ENCODE data around the gene NFASC.
A peak's percentile ranks its signal among the peaks of the same experiment; 100 is the strongest.

Gene NFASC

DNA sequence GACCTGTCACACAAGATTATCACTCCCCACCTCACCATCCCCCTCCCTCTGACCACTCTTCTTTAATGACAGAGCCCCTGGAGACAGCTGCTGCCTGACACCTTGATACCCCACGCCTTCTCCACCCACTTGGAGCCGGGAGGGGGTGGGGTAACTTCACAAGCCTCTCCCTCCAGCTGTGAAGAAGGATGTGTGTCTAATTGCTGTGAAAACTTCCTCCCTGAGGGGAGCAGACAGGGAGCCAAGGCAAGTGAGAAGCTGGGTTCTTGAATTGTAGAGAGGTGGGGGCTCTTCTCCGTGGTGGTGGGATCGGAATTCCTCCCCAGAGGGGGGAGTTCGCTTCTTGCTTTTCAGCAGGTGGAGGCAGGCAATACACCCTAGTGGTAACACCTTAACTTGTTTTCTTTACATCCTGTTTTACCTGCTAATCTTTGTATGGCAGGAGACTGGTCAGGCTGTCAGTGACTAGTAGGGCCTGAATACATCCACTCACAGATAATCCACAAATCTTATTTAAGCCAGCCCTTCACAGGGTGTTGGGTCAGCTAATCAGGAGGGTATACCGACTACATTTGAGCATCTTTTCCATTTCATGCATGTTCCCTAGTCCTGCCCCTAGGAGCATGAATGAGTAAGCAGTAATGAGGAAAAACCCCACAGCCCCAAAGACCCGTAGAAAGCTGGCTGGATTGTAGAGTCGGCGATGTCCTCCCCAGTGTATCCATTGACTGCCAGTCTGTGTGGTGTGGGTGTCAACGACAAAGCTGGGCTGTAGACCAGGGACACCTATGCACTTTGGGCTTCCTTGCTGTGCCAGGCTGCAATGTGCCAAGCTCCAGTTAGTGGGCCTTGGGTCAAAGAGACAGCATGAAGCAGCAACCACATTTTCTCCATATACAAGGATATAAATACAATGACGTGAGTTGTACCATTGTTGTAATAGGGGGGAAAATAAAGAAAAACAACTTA, 57.3 kb downstream of the NFASC start:
- no peak for DNase-seq (ENCODE audit: extremely low read depth in 1 of 2, low read depth in 1 of 2)

- no peak for DNase-seq (ENCODE audit: extremely low read depth in 1 of 2, low read depth in 1 of 2)
Observed at GRCh38 chr1:204928671-204929486, 58.2 kb downstream of the NFASC start.

GRCh38 chr1:204929487-204930154, 59.0 kb downstream of the NFASC start:
- no peak for DNase-seq (ENCODE audit: extremely low read depth in 1 of 2, low read depth in 1 of 2)

DNA sequence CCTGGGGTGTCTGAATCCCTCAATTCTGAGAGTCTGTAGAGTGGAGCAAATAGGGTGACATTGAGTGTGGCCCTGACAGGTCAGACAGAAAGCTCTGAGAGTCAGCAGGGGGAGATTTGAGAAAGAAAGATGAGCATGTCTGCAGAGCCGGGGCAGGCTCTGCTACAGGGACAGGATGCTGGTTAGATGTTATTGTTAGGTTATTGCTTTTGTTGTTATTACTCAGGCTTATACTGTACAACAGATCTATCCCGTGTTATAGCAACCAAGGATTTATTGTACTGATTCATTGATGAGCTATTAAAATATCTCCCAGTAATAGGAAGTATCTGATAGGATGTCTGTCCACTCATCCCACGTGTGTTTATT, 59.5 kb downstream of the NFASC start:
- DNase-seq (ENCODE audit: extremely low read depth in 1 of 2, low read depth in 1 of 2) = no peak

DNA sequence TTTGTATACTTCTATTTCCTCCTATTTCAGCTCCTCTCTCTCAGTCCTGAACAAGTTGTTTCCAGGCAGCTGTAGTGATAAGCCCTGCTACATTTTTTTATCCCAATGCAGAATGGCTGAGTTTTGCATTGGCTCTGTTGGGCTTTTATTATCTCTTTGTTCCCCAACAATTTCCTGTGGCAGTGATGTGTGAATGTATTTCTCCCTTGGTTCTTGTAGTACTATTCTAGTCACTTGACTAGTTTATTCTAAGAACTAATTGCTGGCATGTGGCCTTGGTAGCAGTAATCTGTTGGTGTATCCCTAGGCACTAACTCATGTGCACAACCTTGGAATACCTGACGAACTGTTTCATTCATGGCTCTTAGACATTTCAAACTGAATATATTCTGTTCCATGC, 60.7 kb downstream of the NFASC start:
- DNase-seq (ENCODE audit: extremely low read depth in 1 of 2, low read depth in 1 of 2) = no peak

- DNase-seq (ENCODE audit: extremely low read depth in 1 of 2, low read depth in 1 of 2) = no peak
Observed at GRCh38 chr1:204931768-204932572, 61.3 kb downstream of the NFASC start.

DNA sequence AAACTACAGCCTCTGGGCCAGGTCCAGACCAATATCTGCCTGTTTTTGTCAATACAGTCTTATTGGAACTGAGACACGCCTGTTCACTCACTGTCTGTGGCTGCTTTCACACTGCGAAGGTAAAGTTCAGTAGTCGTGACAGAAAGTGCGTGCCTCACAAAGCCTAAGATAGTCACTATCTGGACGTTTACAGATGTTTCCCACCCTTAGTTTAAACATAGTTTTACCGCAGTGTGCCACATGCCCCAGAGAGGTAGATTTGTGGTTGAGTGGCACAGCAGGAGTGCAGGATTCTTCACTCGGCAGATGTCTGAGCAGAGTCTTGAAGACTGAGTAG, 61.9 kb downstream of the NFASC start:
- DNase-seq (ENCODE audit: extremely low read depth in 1 of 2, low read depth in 1 of 2) = no peak

DNA sequence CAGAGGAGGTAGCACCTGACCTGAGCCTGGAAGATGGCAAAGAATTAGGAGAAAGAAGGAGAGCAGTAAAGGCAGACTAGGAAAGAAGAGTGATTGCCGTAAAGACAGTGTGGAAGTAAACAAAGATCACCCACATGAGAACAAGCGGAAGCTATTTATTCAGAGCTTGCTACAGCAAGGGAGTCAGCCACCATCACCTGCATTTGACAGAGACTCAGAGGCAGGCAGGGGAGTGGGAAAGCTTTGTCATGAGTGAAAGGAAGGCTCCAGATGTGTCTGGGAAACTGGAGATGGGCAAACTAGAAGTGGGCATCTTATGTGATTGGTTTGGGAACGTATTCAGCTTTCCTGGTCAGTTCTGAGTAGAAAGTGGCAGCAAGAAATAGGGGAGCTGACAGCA, 64.5 kb downstream of the NFASC start:
- DNase-seq (ENCODE audit: extremely low read depth in 1 of 2, low read depth in 1 of 2) = no peak

GRCh38 chr1:204936765-204937164, 66.1 kb downstream of the NFASC start:
- DNase-seq (ENCODE audit: extremely low read depth in 1 of 2, low read depth in 1 of 2) = no peak

DNA sequence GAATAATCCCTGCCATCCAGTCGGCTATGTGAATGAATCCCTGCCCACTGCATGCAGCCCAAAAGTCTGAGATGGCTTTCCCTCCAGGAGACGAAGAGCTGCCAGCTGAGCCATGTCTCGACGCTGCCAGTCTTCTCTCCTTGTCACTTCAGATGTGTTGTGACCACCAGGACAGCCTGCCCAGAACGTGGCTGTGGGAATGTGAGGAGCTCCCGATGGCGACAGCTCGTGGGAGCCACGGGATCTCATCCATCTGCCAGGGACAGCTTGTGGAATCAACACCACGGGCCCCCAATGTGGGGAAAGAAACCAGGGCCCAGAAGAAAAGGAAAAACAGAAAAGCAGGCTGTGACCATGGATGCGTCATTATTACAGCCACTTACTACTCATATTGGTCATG, 67.2 kb downstream of the NFASC start:
- no peak for DNase-seq (ENCODE audit: extremely low read depth in 1 of 2, low read depth in 1 of 2)

- DNase-seq (ENCODE audit: extremely low read depth in 1 of 2, low read depth in 1 of 2) = no peak
Observed at GRCh38 chr1:204940591-204940990, 69.9 kb downstream of the NFASC start.

DNA sequence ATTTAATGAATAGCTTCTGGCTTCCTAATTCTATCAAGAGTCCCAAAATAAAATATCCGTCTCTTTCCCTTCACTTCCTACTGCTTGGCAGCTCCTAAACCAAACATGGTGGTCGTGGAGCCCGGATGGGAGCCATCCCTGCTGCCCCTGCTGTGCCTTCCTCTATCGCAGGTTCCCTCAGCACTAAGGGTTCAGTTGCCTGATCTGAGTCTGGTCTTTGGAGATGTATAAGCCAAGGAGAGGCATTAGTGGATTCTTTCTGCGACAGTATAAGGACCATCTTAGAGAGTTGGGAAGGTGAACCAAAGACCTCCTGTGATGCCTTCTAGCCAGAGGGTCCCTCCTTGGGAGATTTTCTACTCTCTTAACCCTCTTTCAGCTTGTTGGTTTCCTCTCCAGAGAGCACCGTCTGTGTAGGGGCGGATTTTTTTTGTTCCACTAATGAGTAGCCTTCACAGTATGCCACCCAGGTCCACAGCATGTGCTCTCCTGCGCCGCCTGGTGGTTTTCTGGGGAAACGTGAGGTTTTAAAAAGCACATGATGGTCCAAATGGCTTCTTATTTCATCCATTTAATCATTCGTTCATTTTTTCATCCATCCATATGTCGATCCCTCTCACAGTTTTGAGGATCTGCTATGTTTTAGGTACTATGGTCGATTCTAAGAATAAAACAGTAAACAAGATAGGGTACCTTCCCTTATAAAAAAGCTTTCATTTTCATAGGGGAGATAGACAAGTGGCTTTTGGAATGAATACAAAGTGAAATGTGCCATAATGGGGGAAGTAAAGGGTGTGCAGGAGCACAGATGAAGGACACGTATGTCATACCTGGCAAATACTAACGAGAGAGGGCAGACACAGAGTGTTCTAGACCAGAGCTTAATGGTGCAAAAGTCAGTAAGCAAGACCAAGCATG, 71.0 kb downstream of the NFASC start:
- DNase-seq (ENCODE audit: extremely low read depth in 1 of 2, low read depth in 1 of 2) = peak; percentile 11

GRCh38 chr1:204943495-204943894, 72.8 kb downstream of the NFASC start:
- no peak for DNase-seq (ENCODE audit: extremely low read depth in 1 of 2, low read depth in 1 of 2)

GRCh38 chr1:204944662-204945061, 74.0 kb downstream of the NFASC start:
- no peak for DNase-seq (ENCODE audit: extremely low read depth in 1 of 2, low read depth in 1 of 2)

DNA sequence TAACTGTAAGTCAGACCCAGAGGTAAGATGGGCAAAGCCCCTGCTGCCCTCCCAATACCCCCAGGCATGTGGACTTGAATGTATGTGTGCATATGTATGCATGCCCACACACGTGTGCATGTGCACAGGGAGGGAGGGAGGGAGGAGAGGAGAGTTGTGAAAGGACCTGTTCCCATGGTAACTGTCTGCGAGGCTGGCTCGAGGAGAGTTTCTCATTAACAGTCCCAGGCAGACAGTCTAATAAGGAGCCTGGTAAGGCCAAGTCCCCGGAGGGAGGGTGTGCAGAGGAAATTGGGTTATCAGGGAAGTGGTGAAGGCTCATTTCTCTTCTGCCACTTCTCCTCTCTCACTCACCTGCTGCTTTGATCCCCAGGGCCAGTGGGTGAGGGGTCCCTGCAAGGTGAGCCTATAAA, 74.9 kb downstream of the NFASC start:
- DNase-seq (ENCODE audit: extremely low read depth in 1 of 2, low read depth in 1 of 2) = no peak

DNA sequence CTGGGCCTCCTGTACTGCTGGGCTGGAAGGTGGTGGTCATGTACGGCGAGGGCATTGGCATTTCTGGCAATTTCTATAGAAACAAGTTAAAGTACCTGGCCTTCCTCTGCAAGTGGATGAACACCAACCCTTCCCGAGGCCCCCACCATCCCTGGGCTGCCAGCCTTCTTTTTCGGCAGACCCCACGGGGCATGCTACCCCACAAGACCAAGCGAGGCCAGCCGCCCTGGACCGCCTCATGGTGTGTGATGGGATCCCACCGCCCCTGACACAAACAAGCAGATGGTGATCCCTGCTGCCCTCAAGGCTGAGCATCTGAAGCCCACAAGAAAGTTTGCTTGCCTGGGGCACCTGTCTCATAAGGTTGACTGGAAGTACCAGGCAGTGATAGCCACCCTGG, 76.0 kb downstream of the NFASC start:
- no peak for DNase-seq (ENCODE audit: extremely low read depth in 1 of 2, low read depth in 1 of 2)

- DNase-seq (ENCODE audit: extremely low read depth in 1 of 2, low read depth in 1 of 2) = no peak
Observed at GRCh38 chr1:204947338-204947737, 76.7 kb downstream of the NFASC start.

- DNase-seq (ENCODE audit: extremely low read depth in 1 of 2, low read depth in 1 of 2) = no peak
Observed at GRCh38 chr1:204947747-204948146, 77.1 kb downstream of the NFASC start.

- no peak for DNase-seq (ENCODE audit: extremely low read depth in 1 of 2, low read depth in 1 of 2)
Observed at GRCh38 chr1:204950353-204951001, 79.8 kb downstream of the NFASC start.

Data from stimulated activated CD8-positive, alpha-beta memory T cell treated with anti-CD3 and anti-CD28 coated beads, Interleukin-7, amount 100 ng/mL, for 48 hours (primary cell).